ENCODE results near the gene METRN.
"Not testable (repeated sequence)": the region's sequence is repeated elsewhere in the genome, so short reads cannot be mapped to it uniquely, and the experiment has no call there.

METRN gene

DNA sequence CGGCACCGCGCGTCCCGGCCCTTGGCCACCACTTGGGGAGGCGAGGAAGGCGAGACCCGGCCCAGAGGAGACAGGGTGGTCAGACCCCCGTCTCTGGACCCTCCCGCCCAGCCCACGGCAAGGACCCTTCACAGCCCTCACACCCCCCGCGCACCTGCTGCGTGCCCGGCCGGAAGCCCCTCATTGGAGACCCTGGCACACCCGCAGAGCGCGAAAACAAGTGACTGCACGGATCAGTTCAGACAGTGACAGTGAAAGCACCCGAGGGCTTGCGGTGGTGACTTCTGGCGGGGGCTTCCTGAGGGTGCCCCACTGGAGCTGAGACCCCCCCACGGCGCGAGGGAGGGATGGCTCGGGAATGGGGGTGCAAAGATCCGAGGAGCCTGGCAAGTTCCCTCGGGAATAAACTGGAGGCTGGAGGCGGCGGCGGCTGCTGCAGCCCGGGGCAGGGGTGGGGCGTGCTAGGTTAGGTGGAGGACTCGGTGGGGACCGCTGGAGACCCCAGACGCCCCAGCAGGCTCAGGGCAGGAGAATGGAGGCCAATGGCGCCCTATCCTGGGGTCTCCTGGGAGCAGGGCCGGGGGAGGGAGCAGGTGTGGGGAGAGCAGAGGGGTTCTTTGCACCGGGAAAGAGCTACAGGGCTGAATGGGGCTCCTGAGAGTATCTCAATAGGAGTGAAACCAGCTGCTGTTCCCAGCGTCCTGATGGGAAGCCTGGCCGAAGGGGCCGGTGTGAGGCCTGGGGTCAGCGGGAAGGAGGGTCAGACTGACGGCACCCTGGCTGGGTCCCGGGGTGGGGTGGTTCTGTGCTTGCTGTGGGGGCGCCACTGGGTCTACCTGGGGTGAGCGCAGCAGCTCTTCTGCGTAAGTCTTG is 8.5 kb upstream of the METRN start:
- Histone ChIP-seq H3K36me3 (ENCODE audit: control insufficient read depth in 1 of 2, insufficient read depth in 2 of 2, low read length in 2 of 2) (no peaks in the 10 kb centered on the region), H3K9me3 (ENCODE audit: control insufficient read depth in 1 of 2, low read length in 2 of 2) (no peaks in the 10 kb centered on the region), H3K4me3 (ENCODE audit: low read depth in 1 of 2, low read length in 2 of 2) (no peak overlapping the region), H3K4me1 (ENCODE audit: control insufficient read depth in 1 of 2, insufficient read depth in 2 of 2, low read length in 2 of 2) (peaks cover 0 to 18% of the 10 kb centered on the region in 2 donors), H3K27me3 (ENCODE audit: low read depth, low read length) (peaks cover 70% of the 10 kb centered on the region), H3K27ac (ENCODE audit: low read length) (no peak overlapping the region)

DNA sequence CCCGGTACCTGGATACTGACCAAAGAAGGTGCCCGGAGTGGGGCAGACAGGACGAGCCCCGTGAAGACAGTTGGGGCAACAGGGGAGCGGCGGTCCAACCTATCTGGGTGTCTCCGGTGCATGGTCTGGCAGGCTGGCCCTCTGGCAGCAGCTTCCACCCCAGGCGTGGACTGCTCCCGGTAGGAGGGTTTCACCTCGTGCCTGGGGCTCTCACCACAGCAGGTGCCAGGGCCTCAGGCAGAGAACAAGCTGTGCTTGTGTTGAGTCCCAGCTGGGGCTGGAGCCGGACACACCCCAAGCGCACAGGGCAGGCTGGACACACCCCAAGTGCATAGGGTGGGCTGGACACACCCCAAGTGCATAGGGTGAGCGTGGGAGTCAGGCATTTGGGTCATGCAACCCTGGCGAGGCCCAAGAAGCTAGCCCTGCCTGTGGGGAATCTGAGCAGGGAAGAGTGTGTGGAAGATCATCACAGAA is 7.8 kb upstream of the METRN start:
- peaks cover 0 to 18% of the 10 kb centered on the region in 2 donors for H3K4me1 ChIP-seq (ENCODE audit: control insufficient read depth in 1 of 2, insufficient read depth in 2 of 2, low read length in 2 of 2)
- peaks cover 67% of the 10 kb centered on the region for H3K27me3 ChIP-seq (ENCODE audit: low read depth, low read length)
- H3K9me3 ChIP-seq (ENCODE audit: control insufficient read depth in 1 of 2, low read length in 2 of 2), result no peaks in the 10 kb centered on the region
- no peak overlapping the region for H3K27ac ChIP-seq (ENCODE audit: low read length)
- no peaks in the 10 kb centered on the region for H3K36me3 ChIP-seq (ENCODE audit: control insufficient read depth in 1 of 2, insufficient read depth in 2 of 2, low read length in 2 of 2)
- H3K4me3 ChIP-seq (ENCODE audit: low read depth in 1 of 2, low read length in 2 of 2), result no peak overlapping the region

GRCh38 chr16:708019-708418 is 6.9 kb upstream of the METRN start:
- Histone ChIP-seq H3K4me3 (ENCODE audit: low read depth in 1 of 2, low read length in 2 of 2) (no peak overlapping the region), H3K9me3 (ENCODE audit: control insufficient read depth in 1 of 2, low read length in 2 of 2) (no peaks in the 10 kb centered on the region), H3K36me3 (ENCODE audit: control insufficient read depth in 1 of 2, insufficient read depth in 2 of 2, low read length in 2 of 2) (no peaks in the 10 kb centered on the region), H3K4me1 (ENCODE audit: control insufficient read depth in 1 of 2, insufficient read depth in 2 of 2, low read length in 2 of 2) (peaks cover 0 to 18% of the 10 kb centered on the region in 2 donors), H3K27me3 (ENCODE audit: low read depth, low read length) (peaks cover 60% of the 10 kb centered on the region), H3K27ac (ENCODE audit: low read length) (no peak overlapping the region)

DNA sequence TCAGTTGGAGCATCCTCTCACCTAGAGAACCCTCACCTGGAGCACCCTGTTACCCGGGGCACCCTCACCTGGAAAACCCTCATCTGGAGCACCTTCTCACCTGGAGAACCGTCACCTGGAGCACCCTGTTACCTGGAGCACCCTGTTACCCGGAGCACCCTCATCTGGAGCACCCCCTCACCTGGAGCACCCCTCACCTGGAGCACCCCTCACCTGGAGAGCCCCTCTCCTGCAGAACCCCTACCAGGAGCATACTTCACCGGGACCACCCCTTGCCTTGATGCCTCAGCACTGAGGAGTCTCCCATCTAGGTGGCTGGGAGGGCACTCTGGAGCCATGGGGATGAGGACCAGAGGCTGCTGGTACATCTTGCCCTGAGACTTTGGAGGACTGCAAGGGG is 6.0 kb upstream of the METRN start:
- no peak overlapping the region for H3K27ac ChIP-seq (ENCODE audit: low read length)
- no peaks in the 10 kb centered on the region for H3K36me3 ChIP-seq (ENCODE audit: control insufficient read depth in 1 of 2, insufficient read depth in 2 of 2, low read length in 2 of 2)
- no peak overlapping the region for H3K4me3 ChIP-seq (ENCODE audit: low read depth in 1 of 2, low read length in 2 of 2)
- H3K27me3 ChIP-seq (ENCODE audit: low read depth, low read length), result peaks cover 56% of the 10 kb centered on the region
- H3K4me1 ChIP-seq (ENCODE audit: control insufficient read depth in 1 of 2, insufficient read depth in 2 of 2, low read length in 2 of 2), result peaks cover 0 to 18% of the 10 kb centered on the region in 2 donors
- H3K9me3 ChIP-seq (ENCODE audit: control insufficient read depth in 1 of 2, low read length in 2 of 2), result no peaks in the 10 kb centered on the region

DNA sequence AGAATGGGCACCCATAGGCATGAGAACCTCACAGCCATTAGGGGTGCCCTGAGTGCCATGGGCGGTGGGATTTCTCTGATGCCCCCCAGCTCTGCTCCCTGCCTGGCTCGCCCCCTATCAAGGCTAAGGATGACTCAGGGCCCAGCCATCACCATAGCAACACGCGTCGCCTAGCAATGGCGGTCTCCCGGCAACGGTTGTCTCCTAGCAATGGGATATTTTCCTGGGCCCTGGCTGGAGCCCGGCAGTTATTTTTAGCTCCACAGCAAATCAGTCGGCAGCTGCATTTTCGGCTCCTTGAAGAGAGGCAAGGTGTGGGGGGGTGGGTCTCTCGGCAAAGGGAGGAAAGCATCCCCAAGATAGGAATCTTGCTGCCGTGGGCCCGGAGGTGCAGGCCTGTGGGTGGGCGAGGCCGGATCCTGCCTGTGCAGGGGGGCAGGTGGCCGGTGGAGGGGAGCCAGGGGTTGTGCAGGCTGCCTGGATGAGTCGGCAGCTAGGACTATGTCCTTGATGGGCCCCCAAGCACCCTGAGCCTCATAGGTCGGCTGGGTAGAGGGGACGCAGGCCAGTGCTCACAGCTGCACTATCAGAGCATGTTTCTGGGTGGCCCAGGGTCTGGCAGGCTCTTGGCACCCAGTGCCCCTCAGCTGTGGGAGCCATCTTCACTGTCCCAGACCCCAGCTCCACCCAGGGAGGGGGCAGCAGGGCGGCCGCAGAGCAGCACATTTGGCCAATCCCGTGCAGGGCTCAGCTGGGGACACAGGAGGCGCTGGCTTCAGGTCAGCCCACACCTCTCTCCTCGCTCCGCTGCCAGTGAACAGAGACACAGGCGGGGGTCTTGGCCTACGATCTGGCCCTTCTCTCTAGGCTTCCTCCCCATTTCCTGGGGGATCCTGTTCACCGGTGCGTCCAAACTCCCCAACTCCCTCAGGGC is 5.1 kb upstream of the METRN start:
- H3K27me3 ChIP-seq (ENCODE audit: low read depth, low read length), result peaks cover 47% of the 10 kb centered on the region
- H3K9me3 ChIP-seq (ENCODE audit: control insufficient read depth in 1 of 2, low read length in 2 of 2), result no peaks in the 10 kb centered on the region
- no peak overlapping the region for H3K27ac ChIP-seq (ENCODE audit: low read length)
- no peak overlapping the region for H3K4me3 ChIP-seq (ENCODE audit: low read depth in 1 of 2, low read length in 2 of 2)
- H3K4me1 ChIP-seq (ENCODE audit: control insufficient read depth in 1 of 2, insufficient read depth in 2 of 2, low read length in 2 of 2), result peaks cover 0 to 24% of the 10 kb centered on the region in 2 donors
- no peaks in the 10 kb centered on the region for H3K36me3 ChIP-seq (ENCODE audit: control insufficient read depth in 1 of 2, insufficient read depth in 2 of 2, low read length in 2 of 2)

- H3K27ac ChIP-seq (ENCODE audit: low read length), result no peak overlapping the region
These were observed 4.3 kb upstream of the METRN start for GRCh38 chr16:710500-711075.

GRCh38 chr16:711084-711483 is 3.8 kb upstream of the METRN start:
- no peak overlapping the region for H3K27ac ChIP-seq (ENCODE audit: low read length)
- H3K27me3 ChIP-seq (ENCODE audit: low read depth, low read length), result peaks cover 47% of the 10 kb centered on the region
- no peaks in the 10 kb centered on the region for H3K9me3 ChIP-seq (ENCODE audit: control insufficient read depth in 1 of 2, low read length in 2 of 2)
- no peaks in the 10 kb centered on the region for H3K36me3 ChIP-seq (ENCODE audit: control insufficient read depth in 1 of 2, insufficient read depth in 2 of 2, low read length in 2 of 2)
- H3K4me3 ChIP-seq (ENCODE audit: low read depth in 1 of 2, low read length in 2 of 2), result no peak overlapping the region
- peaks cover 0 to 27% of the 10 kb centered on the region in 2 donors for H3K4me1 ChIP-seq (ENCODE audit: control insufficient read depth in 1 of 2, insufficient read depth in 2 of 2, low read length in 2 of 2)

More at GRCh38 chr16:710500-711075, 4.3 kb upstream of the METRN start:
- Histone ChIP-seq H3K4me1 (ENCODE audit: control insufficient read depth in 1 of 2, insufficient read depth in 2 of 2, low read length in 2 of 2) (peaks cover 0 to 25% of the 10 kb centered on the region in 2 donors), H3K9me3 (ENCODE audit: control insufficient read depth in 1 of 2, low read length in 2 of 2) (no peaks in the 10 kb centered on the region), H3K27me3 (ENCODE audit: low read depth, low read length) (peaks cover 47% of the 10 kb centered on the region), H3K4me3 (ENCODE audit: low read depth in 1 of 2, low read length in 2 of 2) (no peak overlapping the region), H3K36me3 (ENCODE audit: control insufficient read depth in 1 of 2, insufficient read depth in 2 of 2, low read length in 2 of 2) (no peaks in the 10 kb centered on the region)

DNA sequence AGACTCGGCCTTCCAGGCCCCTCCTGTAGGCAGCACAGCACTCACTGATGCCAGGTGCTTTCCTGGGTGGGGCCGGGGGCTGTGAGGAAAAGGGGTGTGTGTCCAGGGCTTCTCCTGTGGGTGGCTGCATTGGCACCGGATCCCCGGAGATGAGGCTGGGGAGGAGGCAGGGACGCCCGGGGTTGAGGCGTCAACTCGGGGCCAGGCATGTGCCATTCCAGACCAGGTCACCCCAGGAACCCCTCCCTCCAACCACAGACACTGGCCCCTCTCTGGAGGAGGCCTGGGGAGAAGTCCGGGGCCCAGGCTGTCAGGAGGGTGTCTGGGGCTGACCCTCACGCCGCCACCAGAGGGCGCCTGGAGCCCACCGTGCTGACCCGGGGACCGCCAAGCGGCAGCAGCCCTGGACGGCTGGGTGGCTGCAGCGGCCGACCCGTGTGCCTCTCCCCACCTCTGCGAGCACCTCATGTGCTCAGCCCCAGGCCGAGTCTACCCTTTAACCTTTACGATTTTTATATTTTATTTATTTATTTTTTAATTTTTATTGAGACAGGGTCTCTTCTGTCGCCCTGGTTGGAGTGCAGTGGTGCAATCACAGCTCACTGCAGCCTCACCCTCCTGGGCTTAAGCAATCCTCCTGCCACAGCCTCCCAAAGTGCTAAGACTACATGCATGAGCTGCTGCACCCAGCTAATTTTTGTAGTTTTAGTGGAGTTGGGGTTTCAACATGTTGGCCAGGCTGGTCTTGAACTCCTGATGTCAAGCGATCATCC is 3.2 kb upstream of the METRN start:
- Histone ChIP-seq H3K4me1 (ENCODE audit: control insufficient read depth in 1 of 2, insufficient read depth in 2 of 2, low read length in 2 of 2) (peaks cover 0 to 28% of the 10 kb centered on the region in 2 donors), H3K27ac (ENCODE audit: low read length) (no peak overlapping the region), H3K36me3 (ENCODE audit: control insufficient read depth in 1 of 2, insufficient read depth in 2 of 2, low read length in 2 of 2) (no peaks in the 10 kb centered on the region), H3K4me3 (ENCODE audit: low read depth in 1 of 2, low read length in 2 of 2) (no peak overlapping the region), H3K27me3 (ENCODE audit: low read depth, low read length) (peaks cover 43% of the 10 kb centered on the region), H3K9me3 (ENCODE audit: control insufficient read depth in 1 of 2, low read length in 2 of 2) (no peaks in the 10 kb centered on the region)

DNA sequence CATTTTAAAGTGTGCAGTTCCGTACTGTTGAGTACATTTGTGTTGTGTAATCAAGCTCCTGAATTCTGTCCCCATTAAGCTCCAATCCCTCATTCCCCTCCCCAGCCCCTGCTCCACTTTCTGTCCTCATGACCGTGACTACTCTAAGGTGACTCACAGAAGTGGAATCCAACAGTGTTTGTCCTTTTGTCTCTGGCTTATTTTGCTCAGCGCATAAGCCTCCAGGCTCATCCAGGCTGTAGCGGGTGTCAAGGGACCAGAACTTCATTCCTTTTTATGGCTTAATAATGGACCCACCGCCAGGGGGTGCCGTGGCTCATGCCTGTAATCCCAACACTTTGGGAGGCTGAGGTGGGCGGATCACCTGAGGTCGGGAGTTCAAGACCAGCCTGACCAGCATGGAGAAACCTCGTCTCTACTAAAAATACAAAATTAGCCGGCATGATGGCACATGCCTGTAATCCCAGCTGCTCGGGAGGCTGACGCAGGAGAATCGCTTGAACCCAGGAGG is 2.1 kb upstream of the METRN start:
- H3K9me3 ChIP-seq (ENCODE audit: control insufficient read depth in 1 of 2, low read length in 2 of 2); H3K36me3 ChIP-seq (ENCODE audit: control insufficient read depth in 1 of 2, insufficient read depth in 2 of 2, low read length in 2 of 2); H3K27ac ChIP-seq (ENCODE audit: low read length); H3K4me3 ChIP-seq (ENCODE audit: low read depth in 1 of 2, low read length in 2 of 2): not testable (repeated sequence)
- Histone ChIP-seq H3K4me1 (ENCODE audit: control insufficient read depth in 1 of 2, insufficient read depth in 2 of 2, low read length in 2 of 2) (peaks cover 0 to 34% of the 10 kb centered on the region in 2 donors), H3K27me3 (ENCODE audit: low read depth, low read length) (peaks cover 36% of the 10 kb centered on the region)

DNA sequence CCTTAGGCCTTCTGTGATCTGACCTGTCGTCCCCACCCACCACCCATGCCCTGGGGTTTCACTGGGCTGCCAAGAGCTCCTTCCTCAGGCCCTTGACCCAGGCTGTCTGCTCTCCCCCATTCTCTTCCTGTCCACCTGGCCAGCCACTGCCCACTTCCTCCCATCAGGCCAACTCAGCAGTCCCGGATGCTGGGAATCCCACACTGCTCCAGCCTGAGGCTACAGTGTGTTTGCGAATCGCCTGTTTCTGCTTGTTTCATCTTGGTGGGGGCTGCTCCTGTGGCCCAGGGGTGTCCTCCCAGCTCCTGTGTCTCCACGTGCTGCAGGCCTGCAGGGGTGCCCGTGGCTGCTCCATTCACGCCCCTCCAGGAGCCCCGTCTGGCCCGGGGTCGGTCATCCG is 839 bp upstream of the METRN start:
- peaks cover 23% of the 10 kb centered on the region for H3K27me3 ChIP-seq (ENCODE audit: low read depth, low read length)
- H3K4me3 ChIP-seq (ENCODE audit: low read depth in 1 of 2, low read length in 2 of 2), result peak overlapping the region in 1 of 2 donors; percentile 48
- H3K9me3 ChIP-seq (ENCODE audit: control insufficient read depth in 1 of 2, low read length in 2 of 2), result no peaks in the 10 kb centered on the region
- peaks cover 3 to 42% of the 10 kb centered on the region in 2 donors for H3K4me1 ChIP-seq (ENCODE audit: control insufficient read depth in 1 of 2, insufficient read depth in 2 of 2, low read length in 2 of 2)
- no peak overlapping the region for H3K27ac ChIP-seq (ENCODE audit: low read length)
- H3K36me3 ChIP-seq (ENCODE audit: control insufficient read depth in 1 of 2, insufficient read depth in 2 of 2, low read length in 2 of 2), result no peaks in the 10 kb centered on the region
